DOHH2 (cell line): ENCODE results near the gene IZUMO1.
"Not testable (repeated sequence)": the region's sequence is repeated elsewhere in the genome, so short reads cannot be mapped to it uniquely, and the experiment has no call there.

Experiments
- H3F3A ChIP-seq: fragments of 200-600 bp; sonication (generic), shearing (Covaris generic); 2 replicates; pipeline ENCODE4 v1.6.0; 2016; ENCODE audit warnings: antibody characterized with exemption, mild to moderate bottlenecking; ENCODE audit not compliant: control insufficient read depth, insufficient read depth
- H3K27ac ChIP-seq: fragments of 200-600 bp; sonication (generic); 2 replicates; pipeline ENCODE4 v1.5.1; 2014; ENCODE audit warnings: low read depth, mild to moderate bottlenecking, low read length, moderate library complexity
- H3K27me3 ChIP-seq: fragments of 200-600 bp; sonication (generic); 2 replicates; pipeline ENCODE4 v1.6.1; 2014; ENCODE audit warnings: mild to moderate bottlenecking, low read length, mixed read lengths; ENCODE audit not compliant: control insufficient read depth
- H3K36me3 ChIP-seq: fragments of 200-600 bp; sonication (generic); 2 replicates; pipeline ENCODE4 v1.6.1; 2014; ENCODE audit warnings: mild to moderate bottlenecking, low read length, moderate library complexity, mixed read lengths; ENCODE audit not compliant: control insufficient read depth
- H3K4me1 ChIP-seq: fragments of 200-600 bp; sonication (generic); 2 replicates; pipeline ENCODE4 v1.6.1; 2014; ENCODE audit warnings: mild to moderate bottlenecking, low read length, mixed read lengths; ENCODE audit not compliant: control insufficient read depth
- H3K4me2 ChIP-seq: fragments of 200-600 bp; sonication (generic); 2 replicates; pipeline ENCODE4 v1.6.0; 2014; ENCODE audit warnings: mild to moderate bottlenecking, low read length, moderate library complexity
- H3K4me3 ChIP-seq: fragments of 200-600 bp; sonication (generic); 2 replicates; pipeline ENCODE4 v1.5.1; 2014; ENCODE audit warnings: mild to moderate bottlenecking, low read length, mixed read lengths
- H3K79me2 ChIP-seq: fragments of 200-600 bp; sonication (generic); 2 replicates; pipeline ENCODE4 v1.6.1; 2014; ENCODE audit warnings: mild to moderate bottlenecking, low read length, mixed read lengths; ENCODE audit not compliant: control insufficient read depth
- H3K9me2 ChIP-seq: fragments of 200-600 bp; sonication (generic); replicated peaks from 2 replicates; pipeline ENCODE4 v1.6.1; 2014; ENCODE audit warnings: mild to moderate bottlenecking, low read length, mixed read lengths; ENCODE audit not compliant: control insufficient read depth
- H3K9me3 ChIP-seq: fragments of 200-600 bp; sonication (generic); 2 replicates; pipeline ENCODE4 v1.6.1; 2014; ENCODE audit warnings: antibody characterized with exemption, low read length, mixed read lengths; ENCODE audit not compliant: control insufficient read depth, insufficient read depth
- H4K20me1 ChIP-seq: fragments of 200-600 bp; sonication (generic); 2 replicates; pipeline ENCODE4 v1.6.0; 2014; ENCODE audit warnings: low read depth, mild to moderate bottlenecking, antibody characterized with exemption, low read length, moderate library complexity; ENCODE audit not compliant: control insufficient read depth, insufficient read depth
- EZH2phosphoT487 ChIP-seq: fragments of 200-600 bp; sonication (generic); IDR thresholded peaks from 2 replicates; pipeline ENCODE4 v1.6.1; 2017; ENCODE audit warnings: borderline replicate concordance, mild to moderate bottlenecking, antibody characterized with exemption, low read length, moderate library complexity, mixed read lengths
- TF ChIP-seq, protein P1 (sequence below): fragments of 200-600 bp; sonication (generic); IDR thresholded peaks from one replicate; pipeline ENCODE4 v1.5.1; 2014; ENCODE audit warnings: antibody characterized with exemption, mild to moderate bottlenecking, low read depth, low read length; ENCODE audit not compliant: poor library complexity, severe bottlenecking

The IZUMO1 gene

DNA sequence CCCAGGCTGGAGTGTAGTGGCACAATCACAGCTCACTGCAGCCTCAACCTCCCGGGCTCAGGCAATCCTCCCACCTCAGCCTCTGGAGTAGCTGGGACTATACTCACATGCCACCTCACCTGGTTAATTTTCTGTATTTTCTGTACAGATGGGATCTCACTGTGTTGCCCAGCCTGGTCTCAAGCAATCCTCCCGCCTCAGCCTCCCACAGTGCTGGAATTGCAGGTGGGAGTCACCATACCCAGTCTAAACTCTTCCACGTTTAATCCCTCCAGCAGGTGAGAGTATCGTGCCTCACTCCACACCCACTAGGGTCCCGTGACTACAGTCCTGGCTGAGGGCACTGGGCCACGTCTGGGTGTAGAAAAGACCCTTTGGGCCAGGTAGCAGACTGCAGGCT is 47.6 kb upstream of the IZUMO1 start:
- Histone ChIP-seq H3K36me3 (no peaks in the 10 kb centered on the region), H3K4me1 (peaks cover 11% of the 10 kb centered on the region), H3K4me2 (peak overlapping the region; percentile 65; the same call in 1 of the 2 replicates), H3K79me2 (no peaks in the 10 kb centered on the region), H3K27ac (no peak overlapping the region), H3K4me3 (no peak overlapping the region), H3K27me3 (no peaks in the 10 kb centered on the region), H3K9me2 (no peaks in the 10 kb centered on the region), H3F3A (no peaks in the 10 kb centered on the region), H3K9me3 (no peaks in the 10 kb centered on the region), H4K20me1 (no peaks in the 10 kb centered on the region)
- no peak for TF ChIP-seq EZH2phosphoT487
- TF ChIP-seq, protein P1, sequence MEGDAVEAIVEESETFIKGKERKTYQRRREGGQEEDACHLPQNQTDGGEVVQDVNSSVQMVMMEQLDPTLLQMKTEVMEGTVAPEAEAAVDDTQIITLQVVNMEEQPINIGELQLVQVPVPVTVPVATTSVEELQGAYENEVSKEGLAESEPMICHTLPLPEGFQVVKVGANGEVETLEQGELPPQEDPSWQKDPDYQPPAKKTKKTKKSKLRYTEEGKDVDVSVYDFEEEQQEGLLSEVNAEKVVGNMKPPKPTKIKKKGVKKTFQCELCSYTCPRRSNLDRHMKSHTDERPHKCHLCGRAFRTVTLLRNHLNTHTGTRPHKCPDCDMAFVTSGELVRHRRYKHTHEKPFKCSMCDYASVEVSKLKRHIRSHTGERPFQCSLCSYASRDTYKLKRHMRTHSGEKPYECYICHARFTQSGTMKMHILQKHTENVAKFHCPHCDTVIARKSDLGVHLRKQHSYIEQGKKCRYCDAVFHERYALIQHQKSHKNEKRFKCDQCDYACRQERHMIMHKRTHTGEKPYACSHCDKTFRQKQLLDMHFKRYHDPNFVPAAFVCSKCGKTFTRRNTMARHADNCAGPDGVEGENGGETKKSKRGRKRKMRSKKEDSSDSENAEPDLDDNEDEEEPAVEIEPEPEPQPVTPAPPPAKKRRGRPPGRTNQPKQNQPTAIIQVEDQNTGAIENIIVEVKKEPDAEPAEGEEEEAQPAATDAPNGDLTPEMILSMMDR = no peak

DNA sequence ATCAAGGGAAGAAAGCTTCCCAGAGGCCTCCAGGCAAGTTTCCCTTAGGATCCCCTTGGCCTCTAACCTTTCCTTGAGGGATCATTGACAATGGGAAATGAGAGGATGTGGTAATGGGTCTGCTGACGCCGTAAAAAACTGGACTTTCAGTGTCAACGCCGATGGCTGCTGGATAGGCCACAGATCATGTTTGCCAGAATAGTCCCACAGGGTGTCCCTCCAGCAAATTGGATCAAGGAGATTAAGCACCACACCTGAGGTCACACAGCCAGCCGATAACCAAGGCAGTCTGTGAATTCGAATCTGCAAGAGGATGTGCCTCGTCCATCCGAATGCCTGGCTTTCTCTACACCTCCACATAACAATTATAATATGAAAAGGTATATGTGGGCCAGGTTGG is 46.6 kb upstream of the IZUMO1 start:
- TF ChIP-seq, protein P1 = no peak
- TF ChIP-seq EZH2phosphoT487 = no peak
- Histone ChIP-seq H4K20me1 (no peaks in the 10 kb centered on the region), H3K36me3 (no peaks in the 10 kb centered on the region), H3K27me3 (no peaks in the 10 kb centered on the region), H3K9me3 (no peaks in the 10 kb centered on the region), H3K27ac (no peak overlapping the region), H3F3A (no peaks in the 10 kb centered on the region), H3K79me2 (no peaks in the 10 kb centered on the region), H3K4me3 (no peak overlapping the region), H3K4me2 (no peak overlapping the region), H3K9me2 (no peaks in the 10 kb centered on the region), H3K4me1 (peaks cover 6% of the 10 kb centered on the region)

DNA sequence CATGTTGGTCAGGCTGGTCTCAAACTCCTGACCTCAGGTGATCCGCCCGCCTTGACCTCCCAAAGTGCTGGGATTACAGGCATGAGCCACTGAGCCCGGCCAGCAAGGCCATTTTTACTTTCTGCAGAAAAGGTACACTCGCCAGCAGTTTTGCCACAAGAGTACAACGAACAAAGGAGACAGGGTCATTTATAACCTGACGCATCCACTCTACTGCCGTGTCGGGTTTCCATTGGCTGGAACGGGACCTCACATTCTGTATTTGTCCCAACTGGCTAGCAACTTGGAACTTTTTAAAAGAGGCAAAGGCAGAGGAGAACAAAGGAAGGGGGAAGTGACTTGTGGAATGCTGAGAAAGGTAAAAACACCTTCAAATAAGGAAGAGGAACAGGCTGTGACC is 40.6 kb upstream of the IZUMO1 start:
- not testable (repeated sequence) for H3K36me3 ChIP-seq, H3F3A ChIP-seq, H3K9me3 ChIP-seq, H3K9me2 ChIP-seq, H4K20me1 ChIP-seq, H3K27ac ChIP-seq, H3K27me3 ChIP-seq, H3K4me1 ChIP-seq, H3K4me2 ChIP-seq, H3K4me3 ChIP-seq, H3K79me2 ChIP-seq

DNA sequence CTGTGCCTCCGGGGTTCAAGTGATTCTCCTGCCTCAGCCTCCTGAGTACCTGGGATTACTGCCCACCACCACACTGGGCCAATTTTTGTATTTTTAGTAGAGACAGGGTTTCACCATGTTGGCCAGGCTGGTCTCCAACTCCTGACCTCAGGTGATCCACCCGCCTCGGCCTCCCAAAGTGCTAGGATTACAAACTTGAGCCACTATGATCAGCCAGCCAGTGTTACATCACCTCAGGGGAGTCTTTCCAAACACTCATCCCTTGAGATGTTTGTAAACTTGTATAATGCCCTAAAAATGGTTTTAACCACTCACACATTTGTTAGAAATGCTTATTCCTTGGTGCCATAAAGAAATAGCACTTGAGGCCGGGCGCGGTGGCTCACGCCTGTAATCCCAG is 39.7 kb upstream of the IZUMO1 start:
- H3K79me2 ChIP-seq, H3K27ac ChIP-seq, H3F3A ChIP-seq, H3K4me1 ChIP-seq, H3K4me2 ChIP-seq, H3K9me3 ChIP-seq, H3K27me3 ChIP-seq, H3K4me3 ChIP-seq, H3K36me3 ChIP-seq, H4K20me1 ChIP-seq, H3K9me2 ChIP-seq: not testable (repeated sequence)
